H9 (cell line): Measurements from ENCODE around the gene C1orf216. TPM values are rescaled to one million over a fixed set of nuclear protein-coding genes. Genes with fewer than 3 reads are reported as not detected.
"Not testable (repeated sequence)": the region's sequence is repeated elsewhere in the genome, so short reads cannot be mapped to it uniquely, and the experiment has no call there.

ENCODE experiments used
- DNase-seq: peaks from one replicate; pipeline ENCODE4 v3.0.0-alpha.2; 2017
- H2AFZ ChIP-seq: one replicate; pipeline ENCODE4 v1.6.1; 2013; ENCODE audit warnings: mild to moderate bottlenecking, low read length, control low read depth, moderate library complexity
- H2AK5ac ChIP-seq: 2 replicates; pipeline ENCODE4 v1.6.1; 2013; ENCODE audit warnings: low read length, control low read depth, mixed read lengths; ENCODE audit not compliant: insufficient read length
- H2BK120ac ChIP-seq: one replicate; pipeline ENCODE4 v1.6.1; 2013; ENCODE audit warnings: low read depth, mild to moderate bottlenecking, low read length, control low read depth, inconsistent platforms; ENCODE audit not compliant: poor library complexity, severe bottlenecking
- H2BK12ac ChIP-seq: 2 replicates; pipeline ENCODE4 v1.6.1; 2013; ENCODE audit warnings: low read length, control low read depth, mixed read lengths, low read depth; ENCODE audit not compliant: insufficient read length
- H2BK15ac ChIP-seq: 2 replicates; pipeline ENCODE4 v1.6.1; 2013; ENCODE audit warnings: low read depth, low read length, control low read depth
- H2BK20ac ChIP-seq: one replicate; pipeline ENCODE4 v1.6.1; 2013; ENCODE audit warnings: low read depth, mild to moderate bottlenecking, low read length, control low read depth, inconsistent platforms; ENCODE audit not compliant: poor library complexity, severe bottlenecking
- H2BK5ac ChIP-seq: 2 replicates; pipeline ENCODE4 v1.6.1; 2013; ENCODE audit warnings: low read length, control low read depth, mixed read lengths; ENCODE audit not compliant: insufficient read length
- H3K14ac ChIP-seq: 2 replicates; pipeline ENCODE4 v1.6.1; 2013; ENCODE audit warnings: low read length, control low read depth; ENCODE audit not compliant: insufficient read depth
- H3K18ac ChIP-seq: 2 replicates; pipeline ENCODE4 v1.6.1; 2013; ENCODE audit warnings: low read depth, mild to moderate bottlenecking, mixed read lengths, low read length, control low read depth; ENCODE audit not compliant: insufficient read length
- H3K23ac ChIP-seq: 2 replicates; pipeline ENCODE4 v1.6.1; 2013; ENCODE audit warnings: low read length, control low read depth, mixed read lengths, low read depth; ENCODE audit not compliant: insufficient read length
- H3K23me2 ChIP-seq: 2 replicates; pipeline ENCODE4 v1.6.1; 2013; ENCODE audit warnings: low read depth, mild to moderate bottlenecking, mixed read lengths, low read length, control low read depth; ENCODE audit not compliant: insufficient read length, poor library complexity, severe bottlenecking
- H3K27ac ChIP-seq: 2 replicates; pipeline ENCODE4 v1.5.1; 2013; ENCODE audit warnings: low read length, control low read depth, mixed read lengths, low read depth; ENCODE audit not compliant: insufficient read length
- H3K27me3 ChIP-seq: 2 replicates; pipeline ENCODE4 v1.6.1; 2013; ENCODE audit warnings: low read length, control low read depth, inconsistent platforms; ENCODE audit not compliant: insufficient read depth
- H3K4ac ChIP-seq: 2 replicates; pipeline ENCODE4 v1.6.1; 2013; ENCODE audit warnings: low read depth, mild to moderate bottlenecking, control low read depth, inconsistent platforms, low read length, moderate library complexity
- H3K4me1 ChIP-seq: 2 replicates; pipeline ENCODE4 v1.6.1; 2013; ENCODE audit warnings: low read length, control low read depth, inconsistent platforms; ENCODE audit not compliant: insufficient read depth
- H3K4me2 ChIP-seq: 2 replicates; pipeline ENCODE4 v1.6.1; 2013; ENCODE audit warnings: low read length, control low read depth, mixed read lengths; ENCODE audit not compliant: insufficient read length, insufficient read depth
- H3K56ac ChIP-seq: 2 replicates; pipeline ENCODE4 v1.6.1; 2013; ENCODE audit warnings: low read depth, mild to moderate bottlenecking, mixed read lengths, low read length, control low read depth; ENCODE audit not compliant: insufficient read length
- H3K79me1 ChIP-seq: 2 replicates; pipeline ENCODE4 v1.6.1; 2013; ENCODE audit warnings: low read depth, mild to moderate bottlenecking, moderate library complexity, low read length, control low read depth, inconsistent platforms; ENCODE audit not compliant: insufficient read depth, poor library complexity, severe bottlenecking
- H3K79me2 ChIP-seq: 2 replicates; pipeline ENCODE4 v1.6.1; 2013; ENCODE audit warnings: low read length, control low read depth, inconsistent platforms; ENCODE audit not compliant: insufficient read depth
- H3K9ac ChIP-seq: 2 replicates; pipeline ENCODE4 v1.6.1; 2013; ENCODE audit warnings: low read length, control low read depth, mixed read lengths; ENCODE audit not compliant: insufficient read length; ENCODE audit errors: extremely low read depth
- H3K9me3 ChIP-seq: one replicate; pipeline ENCODE4 v1.6.1; 2013; ENCODE audit warnings: low read depth, low read length, inconsistent platforms; ENCODE audit not compliant: control insufficient read depth
- H3T11ph ChIP-seq: one replicate; pipeline ENCODE4 v1.6.1; 2013; ENCODE audit warnings: mild to moderate bottlenecking, low read length, control low read depth, inconsistent platforms
- H4K20me1 ChIP-seq: one replicate; pipeline ENCODE4 v1.6.1; 2013; ENCODE audit not compliant: control insufficient read depth, insufficient read length, insufficient read depth
- H4K5ac ChIP-seq: 2 replicates; pipeline ENCODE4 v1.6.1; 2013; ENCODE audit warnings: low read depth, mild to moderate bottlenecking, mixed read lengths, low read length, control low read depth; ENCODE audit not compliant: insufficient read length
- H4K8ac ChIP-seq: replicated peaks from 2 replicates; pipeline ENCODE4 v1.6.1; 2013; ENCODE audit warnings: low read length, control low read depth, mixed read lengths, low read depth; ENCODE audit not compliant: insufficient read length
- H4K91ac ChIP-seq: 2 replicates; pipeline ENCODE4 v1.6.1; 2013; ENCODE audit warnings: low read depth, mild to moderate bottlenecking, moderate library complexity, mixed read lengths, low read length, control low read depth; ENCODE audit not compliant: insufficient read length
- H3K27ac Mint-ChIP-seq, 3 experiments: 2 replicates in 2 of 3; 3 replicates in 1 of 3; pipeline ENCODE4 v1.8.0; 2020 to 2021; ENCODE audit warnings: mixed read lengths in 3 of 3, mild to moderate bottlenecking in 1 of 3, moderate library complexity in 1 of 3
- H3K27me3 Mint-ChIP-seq: 2 replicates; pipeline ENCODE4 v1.8.0; 2021; ENCODE audit warnings: low read depth, mild to moderate bottlenecking, moderate library complexity, mixed read lengths
- H3K36me3 Mint-ChIP-seq, 3 experiments: 2 replicates in 2 of 3; 3 replicates in 1 of 3; pipeline ENCODE4 v1.8.0; 2020 to 2021; ENCODE audit warnings: low read depth in 3 of 3, mixed read lengths in 3 of 3; ENCODE audit not compliant: insufficient read depth in 1 of 3
- H3K4me1 Mint-ChIP-seq, 2 experiments: 2 replicates each; pipeline ENCODE4 v1.8.0; 2020; ENCODE audit warnings: mixed read lengths in 2 of 2
- H3K4me3 Mint-ChIP-seq, 2 experiments: 2 replicates in 1 of 2; 3 replicates in 1 of 2; pipeline ENCODE4 v1.8.0; 2020 to 2021; ENCODE audit warnings: mild to moderate bottlenecking in 2 of 2, mixed read lengths in 2 of 2, moderate library complexity in 1 of 2
- H3K9me3 Mint-ChIP-seq, 2 experiments: 2 replicates in 1 of 2; 3 replicates in 1 of 2; pipeline ENCODE4 v1.8.0; 2020; ENCODE audit warnings: mild to moderate bottlenecking in 2 of 2, mixed read lengths in 2 of 2, moderate library complexity in 1 of 2
- WGBS: extraction: QIAGEN DNeasy Blood & Tissue Kit; methylation state at CpG from one replicate; pipeline ENCODE4 v1.1.7; 2013; ENCODE audit warnings: missing lambda C conversion rate, low lambda C conversion rate, mixed read lengths; ENCODE audit not compliant: insufficient read length; ENCODE audit errors: extremely low coverage; 5-methylcytosine and 5-hydroxymethylcytosine counted together
- total RNA-seq: library from RNA; stranded (reverse); gene quantifications from 2 replicates; pipeline ENCODE4 v1.2.1, GENCODE V29; 2021
- TF ChIP-seq, protein P1 (sequence below): fragments of 200-600 bp; sonication (generic); conservative IDR thresholded peaks from 3 replicates; pipeline ENCODE4 v1.8.0; 2021; ENCODE audit warnings: antibody characterized with exemption, mild to moderate bottlenecking

C1orf216 gene
- total RNA-seq, 1 experiment from 2014 or later, result 13.5 TPM

DNA sequence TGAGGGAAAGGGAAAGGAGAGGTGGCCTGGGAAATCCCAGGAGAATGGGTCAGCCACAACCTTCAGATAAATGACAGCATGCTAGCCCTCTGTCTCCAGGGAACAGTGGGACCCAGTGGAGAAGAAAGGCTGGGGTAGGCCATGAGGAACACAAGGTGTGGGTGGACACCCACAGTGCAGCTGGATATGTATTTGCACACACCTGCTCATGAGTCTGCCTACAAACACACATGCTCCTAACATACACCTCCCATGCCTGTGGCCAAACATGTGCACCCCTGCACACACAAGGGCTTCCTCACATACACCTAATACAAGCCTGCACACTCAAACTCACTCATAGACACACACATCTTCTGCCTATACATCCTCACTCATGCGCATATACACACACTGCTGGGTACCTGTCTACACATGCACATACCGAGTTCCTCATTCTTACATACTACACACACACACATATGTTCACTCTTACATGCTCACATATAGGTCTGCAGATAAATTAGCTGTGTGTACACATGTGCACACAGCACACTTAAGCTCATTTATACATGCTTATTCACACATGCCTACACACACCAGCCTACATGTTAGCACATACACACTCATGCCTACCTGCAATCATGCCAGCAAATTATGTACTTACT is 3.6 kb downstream of the C1orf216 start:
- no peak overlapping the region for H3K4me2 ChIP-seq
- peaks cover 5 to 9% (median 6%) of the 10 kb centered on the region in 3 experiments; a peak in 6 of 7 replicates for H3K36me3 Mint-ChIP-seq

DNA sequence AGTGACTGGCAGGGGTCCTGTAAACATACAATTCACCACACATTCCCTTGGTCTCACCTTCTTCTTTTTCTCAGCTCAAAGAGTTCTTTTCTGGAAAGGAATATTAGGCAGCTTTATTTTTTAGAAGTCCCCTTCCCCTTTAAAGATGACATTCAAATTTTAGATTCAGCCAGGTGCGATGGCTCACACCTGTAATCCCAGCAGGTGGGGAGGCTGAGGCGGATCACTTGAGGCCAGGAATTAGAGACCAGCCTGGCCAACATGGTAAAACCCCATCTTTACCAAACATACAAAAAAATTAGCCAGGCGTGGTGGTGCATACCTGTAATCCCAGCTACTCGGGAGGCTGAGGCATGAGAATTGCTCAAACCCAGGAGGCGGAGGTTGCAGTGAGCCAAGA is 7.6 kb downstream of the C1orf216 start:
- not testable (repeated sequence) for H3T11ph ChIP-seq, H3K14ac ChIP-seq, H4K8ac ChIP-seq, H3K79me1 ChIP-seq, H2AFZ ChIP-seq, H3K27ac ChIP-seq, H2BK20ac ChIP-seq, H3K36me3 Mint-ChIP-seq, H3K9me3 Mint-ChIP-seq, H3K27ac Mint-ChIP-seq, H4K20me1 ChIP-seq, H2BK15ac ChIP-seq, H3K9ac ChIP-seq, H2BK12ac ChIP-seq, H4K5ac ChIP-seq, H3K4me2 ChIP-seq, DNase-seq, H3K4me1 ChIP-seq, H2BK120ac ChIP-seq, H4K91ac ChIP-seq, H3K56ac ChIP-seq, H3K27me3 ChIP-seq, H3K23me2 ChIP-seq, H2AK5ac ChIP-seq, H3K79me2 ChIP-seq, H3K23ac ChIP-seq, H3K18ac ChIP-seq, H3K4ac ChIP-seq, H3K4me3 Mint-ChIP-seq, H3K9me3 ChIP-seq, H2BK5ac ChIP-seq
- peaks cover 34% of the 10 kb centered on the region for H3K27me3 Mint-ChIP-seq
- H3K4me1 Mint-ChIP-seq, result peaks cover 31 to 32% of the 10 kb centered on the region in 2 experiments
- WGBS, result no CpG with 5 or more reads among the region's 5 CpGs

More for the DNA sequence above, 3.6 kb downstream of the C1orf216 start:
- H3K4ac ChIP-seq, result no peak overlapping the region
- H3K14ac ChIP-seq, result no peak overlapping the region
- H2BK12ac ChIP-seq, result no peak overlapping the region
- H2AFZ ChIP-seq, result no peak overlapping the region
- no peak overlapping the region for H2BK20ac ChIP-seq
- H3K9me3 Mint-ChIP-seq, result no peaks in the 10 kb centered on the region
- no peak overlapping the region for H4K91ac ChIP-seq
- no peak for DNase-seq
- H3K4me1 ChIP-seq, result no peaks in the 10 kb centered on the region; the same call in 1 of the 2 replicates
- no peak overlapping the region for H3K23ac ChIP-seq
- no CpG with 5 or more reads among the region's 2 CpGs for WGBS
- H2BK120ac ChIP-seq, result no peak overlapping the region
- no peak overlapping the region for H3K18ac ChIP-seq
- H2BK5ac ChIP-seq, result no peak overlapping the region
- H4K8ac ChIP-seq, result no peak overlapping the region
- peaks cover 24 to 25% of the 10 kb centered on the region in 2 experiments for H3K4me1 Mint-ChIP-seq
- H3K56ac ChIP-seq, result no peak overlapping the region
- no peak overlapping the region for H2BK15ac ChIP-seq
- H3K4me3 Mint-ChIP-seq, result no peak overlapping the region
- TF ChIP-seq, protein P1, sequence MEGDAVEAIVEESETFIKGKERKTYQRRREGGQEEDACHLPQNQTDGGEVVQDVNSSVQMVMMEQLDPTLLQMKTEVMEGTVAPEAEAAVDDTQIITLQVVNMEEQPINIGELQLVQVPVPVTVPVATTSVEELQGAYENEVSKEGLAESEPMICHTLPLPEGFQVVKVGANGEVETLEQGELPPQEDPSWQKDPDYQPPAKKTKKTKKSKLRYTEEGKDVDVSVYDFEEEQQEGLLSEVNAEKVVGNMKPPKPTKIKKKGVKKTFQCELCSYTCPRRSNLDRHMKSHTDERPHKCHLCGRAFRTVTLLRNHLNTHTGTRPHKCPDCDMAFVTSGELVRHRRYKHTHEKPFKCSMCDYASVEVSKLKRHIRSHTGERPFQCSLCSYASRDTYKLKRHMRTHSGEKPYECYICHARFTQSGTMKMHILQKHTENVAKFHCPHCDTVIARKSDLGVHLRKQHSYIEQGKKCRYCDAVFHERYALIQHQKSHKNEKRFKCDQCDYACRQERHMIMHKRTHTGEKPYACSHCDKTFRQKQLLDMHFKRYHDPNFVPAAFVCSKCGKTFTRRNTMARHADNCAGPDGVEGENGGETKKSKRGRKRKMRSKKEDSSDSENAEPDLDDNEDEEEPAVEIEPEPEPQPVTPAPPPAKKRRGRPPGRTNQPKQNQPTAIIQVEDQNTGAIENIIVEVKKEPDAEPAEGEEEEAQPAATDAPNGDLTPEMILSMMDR, result no peak
- no peaks in the 10 kb centered on the region for H4K20me1 ChIP-seq
- H3K9ac ChIP-seq, result no peak overlapping the region
- no peak overlapping the region for H3K27ac ChIP-seq
- H3K27ac Mint-ChIP-seq, result no peak overlapping the region
- H3K79me2 ChIP-seq, result no peaks in the 10 kb centered on the region
- peaks cover 12% of the 10 kb centered on the region for H3K23me2 ChIP-seq
- H2AK5ac ChIP-seq, result no peak overlapping the region
- H4K5ac ChIP-seq, result no peak overlapping the region
- no peaks in the 10 kb centered on the region for H3K27me3 ChIP-seq
- H3K9me3 ChIP-seq, result no peaks in the 10 kb centered on the region
- H3K79me1 ChIP-seq, result no peaks in the 10 kb centered on the region
- H3T11ph ChIP-seq, result no peak overlapping the region
- H3K27me3 Mint-ChIP-seq, result peaks cover 21% of the 10 kb centered on the region
